GM13977 (cell line): ENCODE data around the gene IKZF2.

Experiments used
- DNase-seq: peaks from one replicate; pipeline ENCODE4 v3.0.0; 2012; ENCODE audit warnings: low spot score
- CTCF ChIP-seq: IDR thresholded peaks from 2 replicates; pipeline ENCODE4 v1.5.1; 2012; ENCODE audit warnings: mild to moderate bottlenecking, control low read depth; ENCODE audit not compliant: insufficient read depth; ENCODE audit errors: extremely low read depth, missing control alignments
- in situ Hi-C: fragments of 300-500 bp; cut with MboI; formaldehyde crosslinking; loops from one replicate; pipeline ENCODE4 v1.12.0; 2022; ENCODE audit warnings: low sequenced_read_pairs, low pct_unique_long_range_greater_than_20kb, mixed read lengths, inconsistent platforms; ENCODE audit not compliant: unreplicated experiment

The IKZF2 gene

GRCh38 chr2:213185147-213185822 lies 33.9 kb upstream of the IKZF2 start:
- no peak for TF ChIP-seq CTCF
- in situ Hi-C loops = no loop called here

DNA sequence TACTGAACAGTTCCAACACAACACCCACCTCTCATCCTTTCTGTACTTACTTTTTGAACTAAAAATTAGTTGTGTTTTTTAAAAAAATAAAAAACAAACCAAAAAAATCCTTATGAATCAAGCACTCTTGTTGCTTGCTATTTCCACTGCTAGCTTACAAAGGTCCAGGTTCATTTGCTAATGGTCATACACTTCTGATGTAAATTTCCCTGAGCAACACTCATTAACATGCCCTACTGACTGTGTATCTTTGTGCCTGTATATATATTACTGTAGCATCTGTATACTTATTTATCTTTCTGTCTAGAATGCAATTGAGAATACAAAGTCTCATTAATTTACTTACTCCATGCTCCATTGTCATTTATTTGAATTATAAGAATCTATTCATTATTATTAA lies 30.3 kb upstream of the IKZF2 start:
- no peak for DNase-seq
- in situ Hi-C loops = no loop called here

More at GRCh38 chr2:213185147-213185822, 33.9 kb upstream of the IKZF2 start:
- no peak for DNase-seq

DNA sequence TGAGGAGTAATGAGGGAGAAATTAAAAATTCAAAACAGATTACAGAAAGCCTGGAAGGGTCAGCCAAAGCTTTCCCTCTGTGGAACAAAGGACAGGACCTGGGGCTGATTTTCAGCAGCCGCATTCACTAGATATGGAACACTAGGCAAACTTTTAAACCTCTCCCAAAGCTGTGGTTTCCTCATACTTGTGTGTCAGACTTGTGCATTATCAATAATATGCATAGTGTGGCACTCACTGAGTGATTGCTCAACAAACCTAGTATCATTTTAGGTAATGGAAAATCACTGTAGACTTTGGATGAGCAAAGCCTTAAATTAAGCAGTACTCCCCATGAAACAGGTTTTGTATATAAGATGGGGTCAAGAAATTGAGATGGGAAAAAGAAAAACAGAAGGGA lies 26.3 kb upstream of the IKZF2 start:
- no peak for DNase-seq
- in situ Hi-C loops = no loop called here

More for the DNA sequence above, 30.3 kb upstream of the IKZF2 start:
- TF ChIP-seq CTCF = no peak

DNA sequence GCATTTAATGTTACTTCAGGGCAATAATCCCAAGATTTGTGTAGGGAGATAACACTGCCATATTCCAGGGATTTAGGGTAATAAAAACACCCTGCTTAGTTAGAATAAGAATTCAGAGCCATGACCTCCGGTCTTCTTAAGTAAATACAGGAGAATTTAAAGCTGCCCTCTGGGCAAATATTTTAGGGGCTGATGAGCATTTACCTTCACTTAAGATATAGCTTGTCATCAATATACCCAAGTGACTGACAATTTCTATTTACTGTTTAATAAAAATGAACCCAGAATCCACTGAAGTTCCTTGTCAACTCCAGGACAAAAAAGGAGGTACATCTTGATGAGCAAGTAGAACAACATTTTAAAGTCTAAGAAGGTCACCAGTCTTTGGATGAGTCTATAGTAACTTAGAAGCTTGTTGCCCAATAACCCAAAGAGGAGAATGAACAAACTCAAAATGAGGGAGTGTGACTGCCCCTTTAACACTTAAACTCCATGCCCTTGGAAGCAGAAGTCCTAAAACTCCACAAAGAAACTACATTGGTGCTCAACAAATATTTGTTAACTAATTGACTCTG lies 24.3 kb upstream of the IKZF2 start:
- in situ Hi-C loops = no loop called here
- TF ChIP-seq CTCF = no peak
- DNase-seq = no peak

More for the DNA sequence above, 26.3 kb upstream of the IKZF2 start:
- TF ChIP-seq CTCF = no peak

DNA sequence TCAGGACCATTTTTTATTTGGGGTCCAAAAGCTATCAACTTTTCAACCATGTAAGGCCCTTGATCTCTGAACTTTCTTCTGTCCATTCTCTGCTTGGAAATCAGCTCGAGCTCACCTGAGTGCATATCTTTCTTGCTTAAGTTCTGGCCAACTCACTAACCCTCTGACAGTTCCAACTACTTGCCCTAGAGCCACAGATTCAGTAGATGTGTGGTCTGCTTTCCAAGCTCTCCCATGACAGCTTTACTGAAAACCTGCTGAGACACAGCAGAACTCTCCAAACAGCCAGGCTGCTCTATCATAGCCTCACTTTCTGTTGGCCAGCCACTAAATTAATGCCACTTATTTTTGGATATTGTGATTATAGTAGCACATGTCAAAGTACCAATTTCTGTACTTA lies 21.2 kb upstream of the IKZF2 start:
- in situ Hi-C loops = no loop called here
- no peak for TF ChIP-seq CTCF
- DNase-seq = no peak

- no peak for TF ChIP-seq CTCF
- no peak for DNase-seq
Measured at GRCh38 chr2:213171147-213171546, 19.7 kb upstream of the IKZF2 start.

More at GRCh38 chr2:213171147-213171546, 19.7 kb upstream of the IKZF2 start:
- in situ Hi-C loops = no loop called here
